GM12801 (cell line): ENCODE results near the gene ASIC1.

ENCODE experiments used
- CTCF ChIP-seq: IDR thresholded peaks from one replicate; pipeline ENCODE4 v1.5.1; 2011; ENCODE audit warnings: control low read depth; ENCODE audit not compliant: insufficient read length; ENCODE audit errors: extremely low read depth

ASIC1 gene

GRCh38 chr12:50050410-50051098 lies 6.8 kb upstream of the ASIC1 start:
- TF ChIP-seq CTCF = no peak

- TF ChIP-seq CTCF = no peak
Measured at GRCh38 chr12:50051101-50051806, 6.1 kb upstream of the ASIC1 start.

GRCh38 chr12:50052544-50052943 lies 4.9 kb upstream of the ASIC1 start:
- TF ChIP-seq CTCF = no peak

- no peak for TF ChIP-seq CTCF
Measured at GRCh38 chr12:50052964-50053363, 4.4 kb upstream of the ASIC1 start.

GRCh38 chr12:50053583-50053982 lies 3.8 kb upstream of the ASIC1 start:
- no peak for TF ChIP-seq CTCF

GRCh38 chr12:50055831-50056638 lies 1.4 kb upstream of the ASIC1 start:
- TF ChIP-seq CTCF = peak; percentile 3

- no peak for TF ChIP-seq CTCF
Measured at GRCh38 chr12:50056639-50056976, 788 bp upstream of the ASIC1 start.
